H1 (cell line): ENCODE data around the gene VPS9D1. TPM values are rescaled to one million over a fixed set of nuclear protein-coding genes. Genes with fewer than 3 reads are reported as not detected.

Experiments
- CTCF ChIA-PET: fragments of 300-600 bp; sonication (Branson Sonifier 250); formaldehyde crosslinking; loops from one replicate; lab custom pipeline; 2021; ENCODE audit not compliant: partially characterized antibody; lab: Charles Lee
- POLR2A ChIA-PET: fragments of 300-600 bp; sonication (Branson Sonifier 250); formaldehyde crosslinking; loops from one replicate; lab custom pipeline; 2021; ENCODE audit warnings: inconsistent platforms; ENCODE audit not compliant: partially characterized antibody; lab: Charles Lee
- DNase-seq, 2 experiments: peaks; one replicate each; pipeline versions ENCODE4 v3.0.0 to v3.0.0-alpha.2; 2010 to 2022; ENCODE audit warnings: low spot score in 2 of 2, low read depth in 1 of 2, mixed read lengths in 1 of 2
- FAIRE-seq: peaks from 2 replicates; lab custom pipeline; 2011; peaks lifted over from hg19 to GRCh38; lab: Jason Lieb, UNC
- H2AFZ ChIP-seq: 2 replicates; pipeline ENCODE4 v1.8.1; 2012; ENCODE audit warnings: low read length, inconsistent platforms
- H2AK5ac ChIP-seq: 2 replicates; pipeline ENCODE4 v1.6.1; 2013; ENCODE audit warnings: low read depth, low read length
- H2BK120ac ChIP-seq: replicated peaks from 2 replicates; pipeline ENCODE3; 2013; ENCODE audit warnings: low read depth, low read length, inconsistent platforms
- H2BK12ac ChIP-seq: 2 replicates; pipeline ENCODE4 v1.6.1; 2013; ENCODE audit warnings: low read depth, low read length
- H2BK15ac ChIP-seq: 2 replicates; pipeline ENCODE4 v1.6.1; 2013; ENCODE audit warnings: low read length
- H2BK20ac ChIP-seq: 2 replicates; pipeline ENCODE4 v1.6.1; 2013; ENCODE audit warnings: low read length
- H2BK5ac ChIP-seq: 2 replicates; pipeline ENCODE4 v1.6.1; 2013; ENCODE audit warnings: low read depth, low read length
- H3K14ac ChIP-seq: 2 replicates; pipeline ENCODE4 v1.6.1; 2013; ENCODE audit warnings: inconsistent platforms; ENCODE audit not compliant: insufficient read length
- H3K18ac ChIP-seq: 2 replicates; pipeline ENCODE4 v1.6.1; 2013; ENCODE audit warnings: low read length; ENCODE audit errors: extremely low read depth
- H3K23ac ChIP-seq: 2 replicates; pipeline ENCODE4 v1.6.1; 2013; ENCODE audit warnings: inconsistent platforms; ENCODE audit not compliant: insufficient read length
- H3K23me2 ChIP-seq: 2 replicates; pipeline ENCODE4 v1.6.1; 2013; ENCODE audit warnings: low read depth, low read length
- H3K27ac ChIP-seq: 2 replicates; pipeline ENCODE4 v1.6.1; 2011; ENCODE audit warnings: low read depth, low read length, inconsistent platforms
- H3K27me3 ChIP-seq, 4 experiments: replicated peaks in 1 of 4; 1 replicate in 1 of 4; 2 replicates in 3 of 4; pipeline versions ENCODE4 v1.6.1 to v1.8.1; 2011 to 2013; ENCODE audit warnings: low read length in 3 of 4, mild to moderate bottlenecking in 3 of 4, inconsistent platforms in 2 of 4, mixed read lengths in 2 of 4, moderate library complexity in 1 of 4; ENCODE audit not compliant: control insufficient read depth in 3 of 4, insufficient read depth in 3 of 4; ENCODE audit errors: extremely low read depth in 1 of 4
- H3K36me3 ChIP-seq, 4 experiments: 2 replicates each; pipeline versions ENCODE4 v1.6.1 to v1.8.1; 2011 to 2013; ENCODE audit warnings: mild to moderate bottlenecking in 4 of 4, low read length in 3 of 4, moderate library complexity in 2 of 4, control low read depth in 1 of 4, inconsistent platforms in 1 of 4; ENCODE audit not compliant: insufficient read depth in 4 of 4, control insufficient read depth in 2 of 4
- H3K4ac ChIP-seq: replicated peaks from 2 replicates; pipeline ENCODE3; 2013; ENCODE audit warnings: low read length, low read depth, mixed read lengths, inconsistent platforms; ENCODE audit not compliant: insufficient read length
- H3K4me1 ChIP-seq, 4 experiments: replicated peaks in 1 of 4; 1 replicate in 1 of 4; 2 replicates in 3 of 4; pipeline versions ENCODE4 v1.6.1 to v1.8.1; 2011 to 2013; ENCODE audit warnings: low read length in 3 of 4, inconsistent platforms in 2 of 4, mixed read lengths in 1 of 4; ENCODE audit not compliant: insufficient read depth in 4 of 4, control insufficient read depth in 3 of 4
- H3K4me2 ChIP-seq, 2 experiments: 2 replicates each; pipeline versions ENCODE4 v1.6.1 to v1.8.1; 2011 to 2013; ENCODE audit warnings: low read depth in 2 of 2, low read length in 2 of 2, control low read depth in 1 of 2, inconsistent platforms in 1 of 2, mild to moderate bottlenecking in 1 of 2; ENCODE audit not compliant: insufficient read depth in 1 of 2
- H3K4me3 ChIP-seq, 4 experiments: fragments of 200-600, 300-600 bp in 1 of 4; sonication (generic), shearing (Covaris generic), sonication (Bioruptor Twin) in 1 of 4; 2 replicates each; pipeline versions ENCODE4 v1.5.1 to v1.8.1; 2011 to 2016; ENCODE audit warnings: low read length in 4 of 4, low read depth in 3 of 4, control low read depth in 2 of 4, inconsistent platforms in 2 of 4, mild to moderate bottlenecking in 2 of 4, mixed read lengths in 1 of 4, moderate library complexity in 1 of 4; ENCODE audit not compliant: insufficient read depth in 2 of 4; ENCODE audit errors: extremely low read depth in 1 of 4
- H3K56ac ChIP-seq: replicated peaks from 2 replicates; pipeline ENCODE3; 2013; ENCODE audit warnings: low read depth, mild to moderate bottlenecking, mixed read lengths, low read length, inconsistent platforms; ENCODE audit not compliant: insufficient read length
- H3K79me1 ChIP-seq: 2 replicates; pipeline ENCODE4 v1.6.1; 2013; ENCODE audit warnings: low read depth, low read length, control low read depth
- H3K79me2 ChIP-seq, 2 experiments: 2 replicates each; pipeline versions ENCODE4 v1.6.1 to v1.8.1; 2012 to 2013; ENCODE audit warnings: low read length in 2 of 2, mild to moderate bottlenecking in 2 of 2, inconsistent platforms in 1 of 2; ENCODE audit not compliant: insufficient read depth in 2 of 2, control insufficient read depth in 1 of 2
- H3K9ac ChIP-seq, 4 experiments: replicated peaks in 1 of 4; 1 replicate in 1 of 4; 2 replicates in 3 of 4; pipeline versions ENCODE4 v1.6.1 to v1.8.1; 2011 to 2013; ENCODE audit warnings: low read depth in 3 of 4, low read length in 3 of 4, control low read depth in 2 of 4, mild to moderate bottlenecking in 2 of 4, moderate library complexity in 2 of 4, inconsistent platforms in 1 of 4; ENCODE audit errors: extremely low read depth in 1 of 4
- H3K9me3 ChIP-seq, 2 experiments: 2 replicates each; pipeline versions ENCODE4 v1.6.1 to v1.8.1; 2012 to 2013; ENCODE audit warnings: mild to moderate bottlenecking in 2 of 2, moderate library complexity in 2 of 2, control low read depth in 1 of 2, inconsistent platforms in 1 of 2, low read depth in 1 of 2, low read length in 1 of 2, mixed read lengths in 1 of 2; ENCODE audit not compliant: insufficient read depth in 2 of 2
- H4K20me1 ChIP-seq, 2 experiments: replicated peaks in 1 of 2; 2 replicates each; pipeline versions ENCODE3 to v1.8.1; 2011 to 2013; ENCODE audit warnings: inconsistent platforms in 2 of 2, low read length in 2 of 2, mild to moderate bottlenecking in 1 of 2; ENCODE audit not compliant: insufficient read depth in 2 of 2, control insufficient read depth in 1 of 2
- H4K5ac ChIP-seq: 2 replicates; pipeline ENCODE4 v1.6.1; 2013; ENCODE audit warnings: low read length, low read depth, mixed read lengths, inconsistent platforms; ENCODE audit not compliant: insufficient read length
- H4K8ac ChIP-seq: 2 replicates; pipeline ENCODE4 v1.8.0; 2013; ENCODE audit warnings: mild to moderate bottlenecking, moderate library complexity, low read length, inconsistent platforms; ENCODE audit not compliant: insufficient read depth; ENCODE audit errors: extremely low read depth
- H4K91ac ChIP-seq: replicated peaks from 2 replicates; pipeline ENCODE3; 2013; ENCODE audit warnings: low read length, mixed read lengths, inconsistent platforms; ENCODE audit not compliant: insufficient read length
- HDAC6 ChIP-seq: IDR thresholded peaks from one replicate; pipeline ENCODE4 v1.7.1; 2012; ENCODE audit warnings: low read depth, mild to moderate bottlenecking, inconsistent platforms, low read length, moderate library complexity
- POLR2AphosphoS5 ChIP-seq: IDR thresholded peaks from 2 replicates; pipeline ENCODE4 v1.6.1; 2011; ENCODE audit warnings: low read depth, low read length
- WGBS, 2 experiments: shearing (Covaris generic) in 1 of 2; methylation state at CpG; one replicate each; pipeline versions ENCODE4 v1.1.6 to v1.1.7; 2013 to 2015; ENCODE audit warnings: low lambda C conversion rate in 2 of 2, mixed read lengths in 2 of 2, inconsistent platforms in 1 of 2, low coverage in 1 of 2, missing lambda C conversion rate in 1 of 2; ENCODE audit not compliant: insufficient replicate concordance in 2 of 2, insufficient coverage in 1 of 2, insufficient read length in 1 of 2; ENCODE audit errors: extremely low coverage in 1 of 2, missing lambda C conversion rate in 1 of 2; 5-methylcytosine and 5-hydroxymethylcytosine counted together
- polyA plus RNA-seq, 7 experiments: library from polyadenylated mRNA; depleted of rRNA in 3 of 7; stranded (reverse) in 5 of 7; unstranded in 2 of 7; fragments of >200 nt in 5 of 7; fragments of 200-250 nt in 2 of 7; gene quantifications; 1 replicate in 5 of 7; 2 replicates in 1 of 7; 4 replicates in 1 of 7; pipeline versions ENCODE4 v1.2.1 to v1.2.3, GENCODE V29; 2011 to 2013; ENCODE audit warnings: missing spikeins in 2 of 7, mixed read lengths in 2 of 7
- total RNA-seq: library from RNA; stranded (reverse); fragmentation: NEBNext Ultra II Directional; extraction: Animal tissue kit (Norgen Biotek cat#: 25700); gene quantifications from 2 replicates; pipeline ENCODE4 v1.2.1, GENCODE V29; 2021

The VPS9D1 gene
- total and polyA plus RNA-seq, 2 of the 8 experiments (the other 6 are each of a cell fraction or from before 2014, with no cell fraction given) = 2.9 to 5.4 TPM

- no peaks in the 10 kb centered on the region for H3K79me2 ChIP-seq
- peaks cover 3 to 6% of the 10 kb centered on the region in 2 experiments for H4K20me1 ChIP-seq
- WGBS, 2 experiments = 95% methylated on average over 20 of the region's 20 CpGs; no CpG with 5 or more reads in 1 of the 2 experiments
- no peak overlapping the region for H3K9ac ChIP-seq
- no peak overlapping the region for H2AFZ ChIP-seq
- no peak overlapping the region for H4K91ac ChIP-seq
- CTCF ChIA-PET = interaction anchor here (0.8 to 7.8 kb wide), 6 partner anchors 8 to 123 kb away, joined by 3 to 69 read pairs (median 4); no protein-coding TSS in a partner anchor
- H4K8ac ChIP-seq = peak overlapping the region; percentile 45; the same call in 1 of the 2 replicates
- H3K4me2 ChIP-seq = no peak overlapping the region
- no peak overlapping the region for H3K4me3 ChIP-seq
- no peak overlapping the region for H2AK5ac ChIP-seq
- no peak overlapping the region for H2BK15ac ChIP-seq
- no peak overlapping the region for H2BK20ac ChIP-seq
- no peaks in the 10 kb centered on the region for H3K4me1 ChIP-seq
- peaks cover 22 to 59% (median 46%) of the 10 kb centered on the region in 4 experiments for H3K36me3 ChIP-seq
- no peak for FAIRE-seq
- no peak overlapping the region for H3K14ac ChIP-seq
- no peak overlapping the region for H3K18ac ChIP-seq
- no peak overlapping the region for H2BK5ac ChIP-seq
- H3K27ac ChIP-seq = no peak overlapping the region; the same call in 1 of the 2 replicates
- no peak overlapping the region for H3K23ac ChIP-seq
- H2BK12ac ChIP-seq = no peak overlapping the region
- H3K79me1 ChIP-seq = no peaks in the 10 kb centered on the region
- H2BK120ac ChIP-seq = no peak overlapping the region
- POLR2A ChIA-PET = interaction anchor here (0.6 to 16.1 kb wide), 9 partner anchors 9 to 521 kb away, joined by 3 to 193 read pairs (median 3); no protein-coding TSS in a partner anchor
- H3K9me3 ChIP-seq = no peaks in the 10 kb centered on the region
- H4K5ac ChIP-seq = no peak overlapping the region
- TF ChIP-seq HDAC6 = no peak
- 0 out of 2 replicates have a peak, but pooled peaks have one; percentile 49 for TF ChIP-seq POLR2AphosphoS5
- DNase-seq = no peak
- H3K23me2 ChIP-seq = no peaks in the 10 kb centered on the region
- no peaks in the 10 kb centered on the region for H3K27me3 ChIP-seq
- no peak overlapping the region for H3K4ac ChIP-seq
- H3K56ac ChIP-seq = no peak overlapping the region
Observed at GRCh38 chr16:89737341-89738071, 16.8 kb upstream of the VPS9D1 start.
